COLO829 (cell line): ENCODE results near the gene EPO.

Experiments used
- DNase-seq: peaks from one replicate; pipeline ENCODE4 v3.0.0; 2012; ENCODE audit warnings: low spot score

EPO gene

DNA sequence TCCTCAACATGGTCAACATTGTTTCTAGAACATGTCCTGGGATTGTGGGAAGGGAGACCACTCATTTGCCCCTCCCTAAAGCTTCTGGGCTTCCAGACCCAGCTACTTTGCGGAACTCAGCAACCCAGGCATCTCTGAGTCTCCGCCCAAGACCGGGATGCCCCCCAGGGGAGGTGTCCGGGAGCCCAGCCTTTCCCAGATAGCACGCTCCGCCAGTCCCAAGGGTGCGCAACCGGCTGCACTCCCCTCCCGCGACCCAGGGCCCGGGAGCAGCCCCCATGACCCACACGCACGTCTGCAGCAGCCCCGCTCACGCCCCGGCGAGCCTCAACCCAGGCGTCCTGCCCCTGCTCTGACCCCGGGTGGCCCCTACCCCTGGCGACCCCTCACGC, at the start of gene EPO:
EPO (plus strand) TSS at position 190 of the 392 bp plus-strand sequence. CDS start 513 bp downstream, outside the sequence.
- DNase-seq: no peak

- no peak for DNase-seq
These were observed 48.6 kb upstream of the EPO start for GRCh38 chr7:100671353-100672327.

DNA sequence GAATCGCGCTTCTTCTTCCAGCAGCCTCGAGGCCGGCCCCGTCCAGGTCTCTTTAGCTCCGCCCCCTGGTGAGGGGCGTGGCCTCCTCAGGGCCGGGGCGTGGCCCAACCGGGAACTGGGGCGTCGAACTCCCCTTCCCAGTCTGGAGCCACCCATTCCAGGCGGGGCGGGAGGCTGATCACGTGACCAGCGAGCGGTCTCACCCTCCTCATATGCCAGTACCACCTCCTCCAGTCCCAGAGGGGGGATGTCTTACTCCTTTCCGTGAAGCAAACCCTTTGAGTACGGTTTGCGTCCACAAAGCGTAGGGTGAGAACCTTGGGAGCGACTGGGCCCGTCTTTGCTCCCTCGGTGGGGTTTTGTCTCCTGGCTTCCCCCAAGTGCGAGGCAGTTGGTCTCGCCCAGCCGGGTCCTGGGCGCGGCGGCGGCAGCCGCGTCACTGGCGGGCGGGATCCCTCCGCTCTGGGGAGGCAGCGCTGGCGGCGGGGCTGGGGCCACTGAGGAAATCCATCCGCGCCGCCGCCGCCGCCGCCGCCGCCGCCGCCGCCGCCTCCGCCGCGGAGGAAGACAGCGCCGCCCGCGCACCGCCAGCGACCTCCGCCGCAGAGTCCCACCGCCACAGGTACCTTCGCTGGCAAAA, 46.8 kb upstream of the EPO start, which contains the start of gene GNB2:
GNB2 (plus strand) TSS at position 439 of the 640 bp plus-strand sequence. CDS start 2,526 bp downstream, outside the sequence.
- peak; percentile 99 for DNase-seq

GRCh38 chr7:100673942-100674410, 46.3 kb upstream of the EPO start:
- DNase-seq: no peak

DNA sequence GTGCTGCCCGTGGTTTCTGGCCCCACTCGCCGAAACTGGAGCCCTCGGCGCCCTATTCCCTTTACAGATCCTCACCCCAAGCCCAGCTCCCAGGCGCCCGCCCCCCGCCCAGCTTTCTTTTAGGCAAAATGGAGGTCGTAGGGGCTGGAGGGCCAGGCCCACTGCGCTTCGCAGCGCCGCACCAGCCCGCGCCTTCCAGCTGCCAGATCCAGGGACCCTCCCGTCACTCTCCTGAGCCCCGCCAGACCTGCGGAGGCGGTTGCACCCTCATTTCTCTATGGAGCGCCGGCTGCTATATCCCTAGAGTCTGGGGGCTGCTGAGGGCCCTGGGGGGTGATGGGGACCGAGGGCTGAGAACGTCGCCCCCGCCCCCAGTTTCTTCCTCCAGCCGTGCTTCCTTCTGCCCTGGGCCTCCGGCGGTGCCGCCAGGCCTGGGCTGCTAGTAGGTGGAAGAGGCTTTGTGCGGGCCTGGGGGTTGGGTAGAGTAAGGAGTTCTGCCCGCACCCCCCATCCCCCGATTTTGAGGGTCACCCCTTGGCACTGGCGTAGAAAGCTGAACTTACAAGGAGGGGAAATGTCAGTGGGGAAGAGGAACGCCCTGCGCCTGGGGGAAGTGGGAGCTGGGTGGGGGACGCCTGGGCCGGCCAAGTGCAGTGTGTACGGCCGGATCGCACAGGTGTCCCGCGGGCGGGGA, 45.7 kb upstream of the EPO start:
- no peak for DNase-seq

DNA sequence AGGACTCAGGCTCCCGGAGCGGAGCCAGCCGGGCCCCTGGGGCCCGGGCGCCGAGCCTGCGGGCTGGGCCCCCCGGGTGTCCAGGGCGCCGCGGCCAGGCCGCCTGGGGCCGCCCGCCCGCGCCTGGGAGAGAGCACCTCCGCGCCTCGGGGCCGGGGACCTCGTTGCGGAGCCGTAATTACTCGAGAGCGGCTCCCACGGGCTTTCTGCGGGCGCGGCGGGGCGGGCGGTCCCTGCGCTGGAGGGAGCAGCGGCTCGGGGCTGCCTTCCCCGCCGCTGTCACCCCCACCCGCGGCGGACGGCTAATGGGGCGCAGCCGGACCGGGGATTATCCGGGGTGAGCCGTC, 45.2 kb upstream of the EPO start:
- no peak for DNase-seq

DNA sequence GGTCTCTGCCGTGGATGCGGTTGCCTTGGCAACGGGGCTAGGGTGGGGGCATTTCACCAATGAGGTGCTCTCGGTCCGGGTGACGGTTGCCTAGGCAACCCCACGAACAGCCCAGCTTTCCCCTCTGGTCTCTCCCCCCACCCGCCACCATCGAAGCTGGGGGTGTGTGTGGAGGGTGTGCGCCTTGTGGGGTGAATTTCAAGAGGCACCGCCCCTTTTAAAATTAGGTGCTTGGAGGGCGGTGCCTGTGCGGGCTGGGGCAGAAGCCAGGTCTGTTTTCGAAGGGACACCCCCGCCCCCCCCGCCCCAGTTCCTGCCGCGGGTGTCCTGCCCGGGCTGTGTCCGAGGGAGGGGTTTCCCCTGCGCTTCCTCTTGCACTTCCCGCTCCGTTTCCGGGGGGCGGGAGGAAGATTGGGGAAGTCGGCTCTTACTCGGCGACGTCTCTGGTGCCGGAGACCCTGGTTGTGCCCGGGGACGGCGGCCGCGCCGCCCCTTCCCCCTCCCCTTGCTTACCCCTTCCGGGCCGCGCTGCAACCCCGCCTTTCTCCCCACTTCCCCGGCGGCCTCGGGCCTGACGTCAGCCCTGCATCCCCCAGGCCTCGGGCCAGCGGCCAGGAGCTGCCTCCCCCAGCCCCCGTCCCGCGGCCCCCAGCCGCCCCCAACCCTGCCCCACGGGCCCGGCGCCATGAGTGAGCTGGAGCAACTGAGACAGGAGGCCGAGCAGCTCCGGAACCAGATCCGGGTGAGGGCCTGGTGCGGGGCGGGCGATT, 44.5 kb upstream of the EPO start:
- no peak for DNase-seq

DNA sequence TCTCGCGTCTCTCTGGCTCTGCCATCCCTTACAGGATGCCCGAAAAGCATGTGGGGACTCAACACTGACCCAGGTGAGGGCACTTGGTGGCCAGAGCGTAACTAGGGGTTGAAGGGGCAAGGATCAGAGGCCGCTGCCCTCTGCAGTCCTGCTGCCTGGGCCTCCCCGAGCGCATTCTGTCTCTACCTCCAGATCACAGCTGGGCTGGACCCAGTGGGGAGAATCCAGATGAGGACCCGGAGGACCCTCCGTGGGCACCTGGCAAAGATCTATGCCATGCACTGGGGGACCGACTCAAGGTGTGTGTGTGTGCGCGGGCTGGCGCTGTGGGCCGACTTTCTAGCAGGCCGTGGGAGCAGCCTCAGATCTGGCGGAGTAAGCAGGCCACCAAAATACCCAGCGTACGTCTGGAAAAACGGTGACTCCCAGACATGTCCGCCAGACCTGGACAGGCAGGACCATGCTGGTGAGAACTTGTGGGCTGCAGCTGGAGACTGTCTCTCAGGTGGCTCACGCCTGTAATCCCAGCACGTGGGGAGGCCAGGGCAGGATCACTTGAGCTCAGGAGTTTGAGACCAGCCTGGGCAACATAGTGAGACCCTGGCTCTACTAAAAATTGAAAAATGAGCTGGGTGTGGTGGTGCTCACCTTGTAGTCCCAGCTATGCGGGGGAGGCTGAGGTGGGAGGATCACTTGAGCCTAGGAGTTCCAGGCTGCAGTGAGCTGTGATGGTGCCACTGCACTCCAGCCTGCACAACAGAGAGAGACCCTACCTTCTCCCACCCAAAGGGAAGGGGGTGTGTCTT, 43.6 kb upstream of the EPO start:
- no peak for DNase-seq

DNA sequence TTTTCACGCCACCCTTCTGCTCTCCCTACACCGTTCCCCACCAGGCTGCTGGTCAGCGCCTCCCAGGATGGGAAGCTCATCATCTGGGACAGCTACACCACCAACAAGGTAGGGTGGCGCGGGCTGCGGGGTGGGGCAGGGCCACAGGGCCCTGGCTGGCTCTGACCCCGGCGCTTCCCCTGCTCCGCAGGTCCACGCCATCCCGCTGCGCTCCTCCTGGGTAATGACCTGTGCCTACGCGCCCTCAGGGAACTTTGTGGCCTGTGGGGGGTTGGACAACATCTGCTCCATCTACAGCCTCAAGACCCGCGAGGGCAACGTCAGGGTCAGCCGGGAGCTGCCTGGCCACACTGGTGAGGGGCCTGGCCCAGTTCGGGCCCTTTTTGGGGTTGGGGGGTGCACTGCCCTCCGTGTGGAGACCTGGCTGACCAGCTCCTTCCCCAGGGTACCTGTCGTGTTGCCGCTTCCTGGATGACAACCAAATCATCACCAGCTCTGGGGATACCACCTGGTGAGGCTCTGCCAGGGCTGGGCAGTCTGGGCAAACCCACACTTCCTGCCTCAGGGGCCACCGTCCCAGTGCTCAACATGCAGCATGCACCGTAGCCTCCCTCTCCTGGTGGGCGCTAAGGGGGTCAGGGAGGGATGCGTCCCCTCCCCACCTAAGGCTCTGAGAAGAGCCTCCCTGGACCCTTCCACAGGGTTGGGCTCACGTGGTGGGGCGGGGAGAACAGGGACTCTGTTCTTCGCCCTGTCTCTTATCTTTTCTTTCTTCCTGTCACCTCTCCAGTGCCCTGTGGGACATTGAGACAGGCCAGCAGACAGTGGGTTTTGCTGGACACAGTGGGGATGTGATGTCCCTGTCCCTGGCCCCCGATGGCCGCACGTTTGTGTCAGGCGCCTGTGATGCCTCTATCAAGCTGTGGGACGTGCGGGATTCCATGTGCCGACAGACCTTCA, 42.7 kb upstream of the EPO start:
- no peak for DNase-seq

GRCh38 chr7:100678291-100678984, 41.8 kb upstream of the EPO start:
- DNase-seq: no peak

DNA sequence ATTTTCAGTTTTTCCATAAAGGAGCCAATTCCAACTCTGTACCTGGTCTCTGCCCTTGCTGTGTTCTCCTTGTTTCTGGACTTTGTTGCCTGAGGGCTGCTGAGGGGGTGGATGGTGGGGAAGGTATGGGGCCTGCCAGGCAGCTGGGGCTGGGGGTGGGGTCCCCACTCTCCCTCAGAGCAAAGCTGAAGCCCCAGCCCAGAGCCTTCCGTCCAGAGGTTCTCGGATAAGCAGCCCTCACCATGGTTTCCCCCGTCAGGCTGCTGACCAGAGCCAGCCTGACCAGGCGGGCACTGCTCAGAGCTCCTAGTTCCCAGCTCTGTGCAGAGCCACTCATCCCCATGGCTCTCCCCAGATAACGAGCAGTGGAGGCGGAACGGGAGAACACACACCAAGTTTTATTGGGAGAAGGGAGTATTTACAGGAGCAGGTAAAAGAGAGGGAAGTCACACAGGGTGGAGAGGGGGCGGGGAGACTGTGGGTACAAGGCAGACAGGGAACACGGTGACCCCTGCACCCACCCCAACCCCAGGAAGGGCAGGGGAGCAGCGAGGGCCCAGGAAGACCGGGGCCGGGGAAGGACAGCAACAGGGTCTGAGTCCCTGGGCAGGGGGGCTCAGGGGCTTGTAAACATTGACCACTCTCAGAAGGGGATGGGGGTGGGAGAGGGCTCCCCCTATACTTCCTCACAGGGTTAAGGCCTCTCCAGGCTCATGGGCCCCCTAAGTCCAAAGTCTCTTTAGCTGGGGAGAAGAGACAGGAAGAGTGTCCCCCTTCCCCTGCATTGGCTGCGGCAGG, 40.9 kb upstream of the EPO start:
- no peak for DNase-seq

DNA sequence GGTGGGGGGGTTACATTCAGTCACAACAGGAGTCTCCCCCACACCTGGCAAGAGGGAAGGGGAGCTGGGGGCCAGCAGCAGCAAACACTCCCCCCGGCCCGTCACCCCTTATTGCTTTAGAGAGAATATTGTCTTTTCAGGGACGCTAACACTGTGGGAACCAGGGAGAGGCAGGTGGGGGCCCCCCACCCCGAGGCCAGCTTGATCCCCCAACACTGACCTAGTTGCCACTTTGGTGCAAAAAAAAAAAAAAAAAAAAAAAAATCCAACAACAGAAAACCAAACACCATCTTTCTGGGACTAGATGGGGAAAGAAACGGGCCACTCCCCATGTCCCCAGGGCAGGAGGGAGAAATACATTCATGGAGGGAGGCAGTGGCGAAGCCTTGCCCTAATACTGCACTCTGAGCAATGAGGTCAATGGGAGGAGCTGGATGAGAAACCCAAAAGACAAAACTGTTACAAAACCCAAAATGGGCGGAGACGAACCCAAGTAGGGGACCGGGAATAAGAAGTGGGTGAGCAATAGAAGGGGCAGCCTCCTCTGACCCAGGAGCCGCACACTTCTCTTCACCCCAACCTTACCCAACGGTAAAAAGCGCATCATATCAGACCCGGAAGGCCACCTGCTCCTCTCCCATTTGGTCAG, 40.2 kb upstream of the EPO start:
- no peak for DNase-seq

GRCh38 chr7:100680576-100681271, 39.5 kb upstream of the EPO start:
- DNase-seq: no peak

- DNase-seq: no peak
These were observed 38.6 kb upstream of the EPO start for GRCh38 chr7:100681491-100682227.

- no peak for DNase-seq
These were observed 38.0 kb upstream of the EPO start for GRCh38 chr7:100682228-100682741.

GRCh38 chr7:100682991-100683658, 37.1 kb upstream of the EPO start:
- no peak for DNase-seq
